Activated naive CD8-positive, alpha-beta T cell treated with anti-CD3 and anti-CD28 coated beads, Interleukin-2, amount 10 ng/mL, durations not matched to agents 7 days and 5 days (primary cell): ENCODE results near the gene EIF1. TPM values are rescaled to one million over a fixed set of nuclear protein-coding genes. Genes with fewer than 3 reads are reported as not detected.
"Not testable (repeated sequence)": the region's sequence is repeated elsewhere in the genome, so short reads cannot be mapped to it uniquely, and the experiment has no call there.

Source experiments
- ATAC-seq: fragments of 150-1000 bp; cut with Tn5 transposase; one replicate; pipeline ENCODE4 v1.10.0; 2021; ENCODE audit warnings: low read depth, moderate library complexity
- POLR2A ChIA-PET: fragments of 350-600 bp; sonication (Branson Sonifier 250); formaldehyde crosslinking; loops from one replicate; lab custom pipeline; 2021; ENCODE audit warnings: antibody characterized with exemption; lab: Charles Lee
- DNase-seq: peaks from one replicate; pipeline ENCODE4 v3.0.0; 2021
- H3K27ac Mint-ChIP-seq: one replicate; pipeline ENCODE4 v1.8.0; 2022; ENCODE audit warnings: mild to moderate bottlenecking, mixed read lengths
- H3K27me3 Mint-ChIP-seq: one replicate; pipeline ENCODE4 v1.8.0; 2022; ENCODE audit warnings: mild to moderate bottlenecking, moderate library complexity, mixed read lengths
- H3K36me3 Mint-ChIP-seq: one replicate; pipeline ENCODE4 v1.8.0; 2021; ENCODE audit warnings: mild to moderate bottlenecking, mixed read lengths
- H3K4me1 Mint-ChIP-seq: one replicate; pipeline ENCODE4 v1.8.0; 2021; ENCODE audit warnings: mixed read lengths
- H3K4me3 Mint-ChIP-seq: one replicate; pipeline ENCODE4 v1.8.0; 2022; ENCODE audit warnings: mild to moderate bottlenecking, moderate library complexity, mixed read lengths
- H3K9me3 Mint-ChIP-seq: one replicate; pipeline ENCODE4 v1.8.0; 2021; ENCODE audit warnings: mixed read lengths
- total RNA-seq, 2 experiments: library from RNA; stranded (reverse); gene quantifications; one replicate each; pipeline ENCODE4 v1.2.3, GENCODE V29; 2021

EIF1 gene
- total RNA-seq, 2 experiments from 2014 or later: 682 to 723 TPM

GRCh38 chr17:41689497-41690299, 1.0 kb downstream of the EIF1 start:
- Mint-ChIP-seq H3K4me3 (peak overlapping the region; percentile 90), H3K9me3 (no peaks in the 10 kb centered on the region), H3K27me3 (no peaks in the 10 kb centered on the region), H3K36me3 (peaks cover 33% of the 10 kb centered on the region), H3K27ac (peak overlapping the region; percentile 95), H3K4me1 (peaks cover 28% of the 10 kb centered on the region)
- ATAC-seq: no peak
- POLR2A ChIA-PET: interaction anchor here (0.6 to 5.8 kb wide), 33 partner anchors 8 to 1382 kb away, joined by 3 to 331 read pairs (median 4); partner anchors contain the start of genes CCR7, CNP, FKBP10 and ODAD4
- no peak for DNase-seq

- Mint-ChIP-seq H3K27ac (peak overlapping the region; percentile 95), H3K9me3 (no peaks in the 10 kb centered on the region), H3K4me3 (peak overlapping the region; percentile 90), H3K36me3 (peaks cover 33% of the 10 kb centered on the region), H3K27me3 (no peaks in the 10 kb centered on the region), H3K4me1 (peaks cover 30% of the 10 kb centered on the region)
- DNase-seq (no peak), ATAC-seq (no peak)
- POLR2A ChIA-PET: interaction anchor here (0.7 to 5.8 kb wide), 9 partner anchors 12 to 1044 kb away, joined by 3 to 331 read pairs (median 6); partner anchors contain the start of genes CNP, FKBP10 and P3H4
Measured at GRCh38 chr17:41690497-41690896, 1.8 kb downstream of the EIF1 start.

GRCh38 chr17:41691031-41691777, 2.5 kb downstream of the EIF1 start:
- no peak for ATAC-seq
- DNase-seq: no peak

GRCh38 chr17:41692722-41693521, 4.2 kb downstream of the EIF1 start:
- DNase-seq: no peak
- Mint-ChIP-seq H3K27ac (peak overlapping the region; percentile 23), H3K36me3 (peaks cover 33% of the 10 kb centered on the region), H3K4me1 (peaks cover 28% of the 10 kb centered on the region), H3K27me3 (peaks cover 2% of the 10 kb centered on the region), H3K9me3 (no peaks in the 10 kb centered on the region), H3K4me3 (no peak overlapping the region)
- no peak for ATAC-seq
- POLR2A ChIA-PET: interaction anchor here (0.7 to 5.8 kb wide), 7 partner anchors 14 to 1077 kb away, joined by 3 to 331 read pairs (median 4); partner anchors contain the start of gene HAP1

More at GRCh38 chr17:41691031-41691777, 2.5 kb downstream of the EIF1 start:
- POLR2A ChIA-PET: interaction anchor here (0.8 to 5.8 kb wide), 5 partner anchors 9 to 121 kb away, joined by 3 to 331 read pairs (median 27); partner anchors contain the start of genes FKBP10 and P3H4
- peaks cover 33% of the 10 kb centered on the region for H3K36me3 Mint-ChIP-seq
- no peaks in the 10 kb centered on the region for H3K27me3 Mint-ChIP-seq
- H3K27ac Mint-ChIP-seq: peak overlapping the region; percentile 95
- no peaks in the 10 kb centered on the region for H3K9me3 Mint-ChIP-seq
- peaks cover 32% of the 10 kb centered on the region for H3K4me1 Mint-ChIP-seq
- H3K4me3 Mint-ChIP-seq: peak overlapping the region; percentile 90

- ATAC-seq (no peak), DNase-seq (no peak)
- Mint-ChIP-seq H3K27ac (no peak overlapping the region), H3K36me3 (peaks cover 25% of the 10 kb centered on the region), H3K4me3 (no peak overlapping the region), H3K4me1 (peaks cover 25% of the 10 kb centered on the region), H3K27me3 (peaks cover 3% of the 10 kb centered on the region), H3K9me3 (no peaks in the 10 kb centered on the region)
- POLR2A ChIA-PET: interaction anchor here (1.5 kb wide), 1 partner anchor 16 kb away, joined by 7 read pairs; no protein-coding TSS in a partner anchor
Measured at GRCh38 chr17:41695134-41695661, 6.5 kb downstream of the EIF1 start.

- H3K27me3 Mint-ChIP-seq: peaks cover 3% of the 10 kb centered on the region
- POLR2A ChIA-PET: interaction anchor here (1.5 kb wide), 1 partner anchor 17 kb away, joined by 7 read pairs; no protein-coding TSS in a partner anchor
- DNase-seq (peak; percentile 64), ATAC-seq (peak; percentile 49)
- H3K4me3 Mint-ChIP-seq: no peak overlapping the region
- no peaks in the 10 kb centered on the region for H3K9me3 Mint-ChIP-seq
- peak overlapping the region; percentile 60 for H3K27ac Mint-ChIP-seq
- peaks cover 21% of the 10 kb centered on the region for H3K4me1 Mint-ChIP-seq
- peaks cover 15% of the 10 kb centered on the region for H3K36me3 Mint-ChIP-seq
Measured at GRCh38 chr17:41695954-41696757, 7.5 kb downstream of the EIF1 start.

- Mint-ChIP-seq H3K27me3 (peaks cover 3% of the 10 kb centered on the region), H3K9me3 (no peaks in the 10 kb centered on the region), H3K36me3 (peaks cover 8% of the 10 kb centered on the region), H3K4me3 (no peak overlapping the region), H3K4me1 (peaks cover 12% of the 10 kb centered on the region), H3K27ac (no peak overlapping the region)
- ATAC-seq (no peak), DNase-seq (no peak)
- POLR2A ChIA-PET: interaction anchor here (1.1 kb wide), 1 partner anchor 9 kb away, joined by 5 read pairs; the partner anchor contains the start of gene EIF1
Measured at GRCh38 chr17:41697122-41697962, 8.7 kb downstream of the EIF1 start.

GRCh38 chr17:41700843-41701242, 12.2 kb downstream of the EIF1 start:
- ATAC-seq, H3K9me3 Mint-ChIP-seq, H3K4me3 Mint-ChIP-seq, DNase-seq, H3K27ac Mint-ChIP-seq, H3K36me3 Mint-ChIP-seq, H3K4me1 Mint-ChIP-seq, H3K27me3 Mint-ChIP-seq: not testable (repeated sequence)
- POLR2A ChIA-PET: interaction anchor here (1.6 kb wide), 1 partner anchor 9 kb away, joined by 3 read pairs; no protein-coding TSS in a partner anchor

- POLR2A ChIA-PET: no interaction called here
- ATAC-seq (no peak), DNase-seq (no peak)
- Mint-ChIP-seq H3K27ac (no peak overlapping the region), H3K4me1 (peaks cover 3% of the 10 kb centered on the region), H3K4me3 (no peak overlapping the region), H3K27me3 (peaks cover 10% of the 10 kb centered on the region), H3K36me3 (no peaks in the 10 kb centered on the region), H3K9me3 (no peaks in the 10 kb centered on the region)
Measured at GRCh38 chr17:41702712-41703111, 14.0 kb downstream of the EIF1 start.

GRCh38 chr17:41705271-41705991, 16.7 kb downstream of the EIF1 start:
- no peak for ATAC-seq
- Mint-ChIP-seq H3K4me3 (no peak overlapping the region), H3K36me3 (no peaks in the 10 kb centered on the region), H3K27me3 (peaks cover 17% of the 10 kb centered on the region), H3K9me3 (no peaks in the 10 kb centered on the region), H3K4me1 (peaks cover 3% of the 10 kb centered on the region), H3K27ac (no peak overlapping the region)
- no peak for DNase-seq
- POLR2A ChIA-PET: no interaction called here
